Skeletal muscle tissue (tissue), 4 donors: ENCODE measurements around the gene TFPI. TPM values are rescaled to one million over a fixed set of nuclear protein-coding genes. Genes with fewer than 3 reads are reported as not detected.

Source experiments
- H3K27ac ChIP-seq: one replicate; pipeline ENCODE4 v1.7.0; 2013; ENCODE audit warnings: mild to moderate bottlenecking, low read depth, low read length, inconsistent platforms
- H3K27me3 ChIP-seq, 3 donors: one replicate each; pipeline ENCODE4 v1.7.0; 2013; ENCODE audit warnings: low read length in 3 of 3; ENCODE audit not compliant: control insufficient read depth in 3 of 3, insufficient read depth in 3 of 3
- H3K36me3 ChIP-seq, 3 donors: one replicate each; pipeline ENCODE4 v1.7.0; 2013; ENCODE audit warnings: low read length in 3 of 3; ENCODE audit not compliant: control insufficient read depth in 3 of 3, insufficient read depth in 3 of 3
- H3K4me1 ChIP-seq, 3 donors: one replicate each; pipeline ENCODE4 v1.7.0; 2013; ENCODE audit warnings: low read length in 3 of 3, mild to moderate bottlenecking in 3 of 3; ENCODE audit not compliant: control insufficient read depth in 3 of 3, insufficient read depth in 3 of 3
- H3K4me3 ChIP-seq, 3 donors: one replicate each; pipeline ENCODE4 v1.7.0; 2013; ENCODE audit warnings: low read length in 3 of 3
- H3K9ac ChIP-seq, 3 donors: one replicate each; pipeline ENCODE4 v1.7.0; 2013; ENCODE audit warnings: low read length in 3 of 3, mild to moderate bottlenecking in 3 of 3, moderate library complexity in 2 of 3, low read depth in 1 of 3
- H3K9me3 ChIP-seq, 3 donors: one replicate each; pipeline ENCODE4 v1.7.0; 2013; ENCODE audit warnings: low read length in 3 of 3; ENCODE audit not compliant: control insufficient read depth in 3 of 3
- total RNA-seq: library from RNA; depleted of rRNA; stranded (reverse); fragments of >200 nt; gene quantifications from one replicate; pipeline ENCODE4 v1.2.3, GENCODE V29; 2014
- donor health status: Osteomylitis.

TFPI gene
- total RNA-seq, 1 donor from 2014 or later, result 47.0 TPM

- no peak overlapping the region for H3K9ac ChIP-seq
- no peak overlapping the region for H3K27ac ChIP-seq
- peaks cover 0 to 4% (median 0%) of the 10 kb centered on the region in 3 donors for H3K4me1 ChIP-seq
- no peaks in the 10 kb centered on the region for H3K36me3 ChIP-seq
- no peaks in the 10 kb centered on the region for H3K9me3 ChIP-seq
- no peaks in the 10 kb centered on the region for H3K27me3 ChIP-seq
- H3K4me3 ChIP-seq, result no peak overlapping the region
Observed at GRCh38 chr2:187529977-187530721, 24.1 kb downstream of the TFPI start.

DNA sequence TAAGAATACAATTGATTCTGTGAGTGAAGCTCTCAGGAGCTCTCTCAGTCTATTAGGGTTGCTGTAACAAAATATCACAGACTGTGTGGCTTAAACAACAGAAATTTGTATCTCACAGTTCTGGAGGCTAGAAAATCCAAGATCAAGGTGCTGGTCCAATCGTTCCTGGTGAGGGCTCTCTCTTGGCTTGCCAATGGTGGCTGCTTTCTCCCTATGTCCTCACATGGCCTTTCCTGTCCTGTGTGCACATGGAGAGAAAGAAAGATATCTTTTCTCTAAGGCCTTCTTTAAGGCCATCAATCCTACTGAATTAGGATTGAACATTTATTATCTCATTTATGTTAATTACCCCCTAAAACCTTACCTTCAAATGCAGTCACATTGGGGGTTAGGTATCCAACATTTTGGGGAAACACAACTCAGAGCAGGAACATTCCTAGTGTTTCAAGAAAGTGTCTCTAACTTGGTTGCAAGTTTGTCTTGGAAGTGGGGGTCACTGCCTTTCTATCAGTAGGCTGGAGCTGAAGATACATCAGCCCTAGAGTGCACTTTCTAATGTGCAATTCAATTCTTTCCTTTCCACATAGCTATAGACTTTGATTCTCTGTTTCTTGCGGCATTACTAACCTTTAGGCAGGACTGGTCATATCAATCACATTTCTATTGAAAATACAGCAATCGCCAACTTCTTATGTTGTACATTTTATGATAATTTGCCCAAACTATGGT, 24.8 kb downstream of the TFPI start:
- no peaks in the 10 kb centered on the region for H3K27me3 ChIP-seq
- H3K9me3 ChIP-seq, result no peaks in the 10 kb centered on the region
- no peak overlapping the region for H3K27ac ChIP-seq
- H3K36me3 ChIP-seq, result no peaks in the 10 kb centered on the region
- no peak overlapping the region for H3K9ac ChIP-seq
- peaks cover 0 to 4% (median 0%) of the 10 kb centered on the region in 3 donors for H3K4me1 ChIP-seq
- no peak overlapping the region for H3K4me3 ChIP-seq

- Histone ChIP-seq H3K4me1 (peaks cover 0 to 4% (median 0%) of the 10 kb centered on the region in 3 donors), H3K9ac (no peak overlapping the region), H3K27me3 (no peaks in the 10 kb centered on the region), H3K36me3 (no peaks in the 10 kb centered on the region), H3K4me3 (no peak overlapping the region), H3K9me3 (no peaks in the 10 kb centered on the region), H3K27ac (no peak overlapping the region)
Observed at GRCh38 chr2:187528042-187528441, 26.2 kb downstream of the TFPI start.

DNA sequence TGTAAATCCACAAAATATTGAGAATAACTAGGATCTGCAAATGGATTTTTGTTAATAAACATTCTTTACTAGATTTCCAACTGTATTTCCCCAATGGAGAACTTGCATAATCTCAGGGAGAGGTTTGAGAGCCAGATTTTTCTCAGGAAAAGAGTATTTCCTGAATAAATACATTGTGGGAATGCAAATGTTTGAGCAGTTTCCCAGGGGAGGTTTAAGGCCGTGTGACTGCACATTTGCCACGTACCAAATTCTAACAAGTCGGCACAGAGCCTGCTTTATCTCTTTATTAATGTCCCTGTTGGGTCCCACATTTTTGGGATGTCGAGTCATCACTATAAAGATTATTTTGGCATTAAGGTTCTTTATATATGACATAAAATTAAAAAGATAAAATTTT, 27.0 kb downstream of the TFPI start:
- no peak overlapping the region for H3K9ac ChIP-seq
- H3K27me3 ChIP-seq, result no peaks in the 10 kb centered on the region
- H3K4me1 ChIP-seq, result peaks cover 0 to 4% (median 0%) of the 10 kb centered on the region in 3 donors
- no peak overlapping the region for H3K4me3 ChIP-seq
- peaks cover 0 to under 1% (median 0%) of the 10 kb centered on the region in 3 donors for H3K36me3 ChIP-seq
- no peaks in the 10 kb centered on the region for H3K9me3 ChIP-seq
- no peak overlapping the region for H3K27ac ChIP-seq

DNA sequence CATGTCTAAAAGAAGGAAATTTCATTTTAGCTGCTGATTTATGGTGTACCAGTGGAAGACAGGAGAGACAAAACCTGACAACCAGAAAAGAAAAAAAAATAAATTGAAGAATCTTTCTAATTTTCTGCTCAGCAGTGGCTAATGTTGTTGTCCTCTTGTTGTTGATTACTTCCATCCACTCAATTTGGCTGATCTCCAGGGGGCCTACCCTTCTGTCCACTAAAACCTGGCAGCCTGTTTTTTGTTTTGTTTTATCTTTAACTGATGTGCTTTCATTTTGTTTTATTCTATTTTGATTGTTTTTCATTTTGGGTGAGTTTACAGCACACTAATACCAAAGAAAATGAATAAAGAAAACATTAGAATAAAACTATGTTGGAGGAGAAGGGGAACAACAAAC, 27.4 kb downstream of the TFPI start:
- H3K27ac ChIP-seq, result no peak overlapping the region
- no peak overlapping the region for H3K9ac ChIP-seq

GRCh38 chr2:187525163-187525900, 28.9 kb downstream of the TFPI start:
- H3K9me3 ChIP-seq, result no peaks in the 10 kb centered on the region
- H3K27ac ChIP-seq, result no peak overlapping the region
- no peak overlapping the region for H3K9ac ChIP-seq
- H3K4me1 ChIP-seq, result peaks cover 0 to 4% (median 0%) of the 10 kb centered on the region in 3 donors
- H3K27me3 ChIP-seq, result no peaks in the 10 kb centered on the region
- no peak overlapping the region for H3K4me3 ChIP-seq
- peaks cover 1 to 4% (median 2%) of the 10 kb centered on the region in 3 donors for H3K36me3 ChIP-seq

More for the DNA sequence above, 27.4 kb downstream of the TFPI start:
- H3K27me3 ChIP-seq, result no peaks in the 10 kb centered on the region
- H3K4me1 ChIP-seq, result peaks cover 0 to 4% (median 0%) of the 10 kb centered on the region in 3 donors
- no peak overlapping the region for H3K4me3 ChIP-seq
- no peaks in the 10 kb centered on the region for H3K9me3 ChIP-seq
- peaks cover 0 to 3% (median 0%) of the 10 kb centered on the region in 3 donors for H3K36me3 ChIP-seq

- H3K36me3 ChIP-seq, result peaks cover 3 to 15% (median 7%) of the 10 kb centered on the region in 3 donors
- no peak overlapping the region for H3K27ac ChIP-seq
- H3K9me3 ChIP-seq, result no peaks in the 10 kb centered on the region
- peaks cover 0 to 4% (median 0%) of the 10 kb centered on the region in 3 donors for H3K4me1 ChIP-seq
- H3K9ac ChIP-seq, result no peak overlapping the region
- H3K4me3 ChIP-seq, result no peak overlapping the region
- H3K27me3 ChIP-seq, result no peaks in the 10 kb centered on the region
Observed at GRCh38 chr2:187523325-187523724, 30.9 kb downstream of the TFPI start.

- Histone ChIP-seq H3K4me3 (no peak overlapping the region), H3K36me3 (peaks cover 3 to 15% (median 7%) of the 10 kb centered on the region in 3 donors), H3K27me3 (no peaks in the 10 kb centered on the region), H3K4me1 (no peaks in the 10 kb centered on the region), H3K9me3 (peaks cover 0 to 4% (median 0%) of the 10 kb centered on the region in 3 donors), H3K9ac (no peak overlapping the region), H3K27ac (no peak overlapping the region)
Observed at GRCh38 chr2:187520121-187520624, 34.1 kb downstream of the TFPI start.

DNA sequence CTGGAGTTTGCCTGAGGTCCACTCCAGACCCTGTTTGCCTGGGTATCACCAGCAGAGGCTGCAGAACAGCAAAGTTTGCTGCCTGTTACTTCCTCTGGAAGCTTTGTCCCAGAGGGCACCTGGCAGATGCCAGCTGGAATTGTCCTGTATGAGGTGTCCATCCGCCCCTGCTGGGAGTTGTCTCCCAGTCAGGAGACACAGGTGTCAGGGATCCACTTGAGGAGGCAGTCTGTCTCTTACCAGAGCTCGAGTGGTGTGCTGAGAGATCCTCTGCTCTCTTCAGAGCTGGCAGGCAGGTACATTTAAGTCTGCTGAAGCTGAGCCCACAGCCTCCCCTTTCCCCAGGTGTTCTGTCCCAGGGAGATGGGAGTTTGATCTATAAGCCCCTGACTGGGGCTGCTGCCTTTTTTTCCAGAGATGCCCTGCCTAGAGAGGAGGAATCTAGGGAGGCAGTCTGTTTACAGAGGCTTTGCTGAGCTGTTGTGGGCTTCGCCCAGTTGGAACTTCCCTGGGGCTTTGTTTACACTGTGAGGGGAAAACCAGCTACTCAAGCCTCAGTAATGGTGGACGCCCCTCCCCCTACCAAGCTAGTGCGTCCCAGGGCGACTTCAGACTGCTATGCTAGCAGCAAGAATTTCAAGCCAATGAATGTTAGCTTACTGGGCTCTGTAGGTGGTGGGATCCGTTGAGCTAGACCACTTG, 34.7 kb downstream of the TFPI start:
- Histone ChIP-seq H3K4me1 (no peaks in the 10 kb centered on the region), H3K9ac (no peak overlapping the region), H3K27me3 (no peaks in the 10 kb centered on the region), H3K36me3 (peaks cover 3 to 15% (median 7%) of the 10 kb centered on the region in 3 donors), H3K9me3 (peaks cover 0 to 4% (median 0%) of the 10 kb centered on the region in 3 donors), H3K27ac (no peak overlapping the region), H3K4me3 (no peak overlapping the region)
